Type B pancreatic cell (in vitro differentiated cells): ENCODE measurements around the gene ZNF366. TPM values are rescaled to one million over a fixed set of nuclear protein-coding genes. Genes with fewer than 3 reads are reported as not detected.

Source experiments
- DNase-seq: peaks from one replicate; pipeline ENCODE4 v3.0.0; 2021; ENCODE audit warnings: mixed read lengths; ENCODE audit not compliant: unreplicated experiment; ENCODE audit errors: extremely low spot score
- H3K27ac Mint-ChIP-seq: 2 replicates; pipeline ENCODE4 v1.8.0; 2021; ENCODE audit warnings: mild to moderate bottlenecking, mixed read lengths
- H3K27me3 Mint-ChIP-seq: 2 replicates; pipeline ENCODE4 v1.8.0; 2021; ENCODE audit warnings: mixed read lengths
- H3K36me3 Mint-ChIP-seq: 2 replicates; pipeline ENCODE4 v1.8.0; 2021; ENCODE audit warnings: mixed read lengths
- H3K4me1 Mint-ChIP-seq: one replicate; pipeline ENCODE4 v1.8.0; 2021; ENCODE audit warnings: mixed read lengths; ENCODE audit not compliant: unreplicated experiment
- H3K4me3 Mint-ChIP-seq: 2 replicates; pipeline ENCODE4 v1.8.0; 2021; ENCODE audit warnings: mild to moderate bottlenecking, mixed read lengths
- H3K9me3 Mint-ChIP-seq: 2 replicates; pipeline ENCODE4 v1.8.0; 2021; ENCODE audit warnings: mixed read lengths
- CTCF ChIP-seq: fragments of 200-600 bp; sonication (generic); conservative IDR thresholded peaks from 2 replicates; pipeline ENCODE4 v1.5.0; 2021; ENCODE audit warnings: antibody characterized with exemption, mild to moderate bottlenecking
- total RNA-seq: library from RNA; stranded (reverse); gene quantifications from 2 replicates; pipeline ENCODE4 v1.2.1, GENCODE V29; 2021; ENCODE audit warnings: low replicate concordance

The ZNF366 gene
- total RNA-seq, 1 donor from 2014 or later: not detected

GRCh38 chr5:72472031-72472430 is 35.2 kb downstream of the ZNF366 start:
- TF ChIP-seq CTCF: no peak
- no peak overlapping the region for H3K27ac Mint-ChIP-seq
- H3K27me3 Mint-ChIP-seq: no peaks in the 10 kb centered on the region
- peaks cover 11% of the 10 kb centered on the region for H3K9me3 Mint-ChIP-seq
- H3K36me3 Mint-ChIP-seq: no peaks in the 10 kb centered on the region
- no peak for DNase-seq
- peaks cover 6% of the 10 kb centered on the region for H3K4me1 Mint-ChIP-seq
- no peak overlapping the region for H3K4me3 Mint-ChIP-seq

- Mint-ChIP-seq H3K36me3 (no peaks in the 10 kb centered on the region), H3K9me3 (peaks cover 6% of the 10 kb centered on the region), H3K27me3 (no peaks in the 10 kb centered on the region), H3K4me1 (peaks cover 6% of the 10 kb centered on the region), H3K27ac (no peak overlapping the region), H3K4me3 (no peak overlapping the region)
- TF ChIP-seq CTCF: no peak
- DNase-seq: no peak
These were observed 36.4 kb downstream of the ZNF366 start for GRCh38 chr5:72470826-72471225.

- no peak for DNase-seq
- Mint-ChIP-seq H3K9me3 (peaks cover 2% of the 10 kb centered on the region), H3K4me1 (peaks cover 3% of the 10 kb centered on the region), H3K36me3 (no peaks in the 10 kb centered on the region), H3K27ac (no peak overlapping the region), H3K4me3 (no peak overlapping the region), H3K27me3 (no peaks in the 10 kb centered on the region)
- no peak for TF ChIP-seq CTCF
These were observed 38.6 kb downstream of the ZNF366 start for GRCh38 chr5:72468606-72469005.

GRCh38 chr5:72468024-72468423 is 39.2 kb downstream of the ZNF366 start:
- H3K27me3 Mint-ChIP-seq: no peaks in the 10 kb centered on the region
- H3K27ac Mint-ChIP-seq: no peak overlapping the region
- TF ChIP-seq CTCF: no peak
- no peak for DNase-seq
- H3K36me3 Mint-ChIP-seq: no peaks in the 10 kb centered on the region
- H3K4me3 Mint-ChIP-seq: no peak overlapping the region
- no peaks in the 10 kb centered on the region for H3K9me3 Mint-ChIP-seq
- peaks cover 6% of the 10 kb centered on the region for H3K4me1 Mint-ChIP-seq

- Mint-ChIP-seq H3K9me3 (no peaks in the 10 kb centered on the region), H3K27ac (no peak overlapping the region), H3K4me1 (peaks cover 6% of the 10 kb centered on the region), H3K36me3 (no peaks in the 10 kb centered on the region), H3K4me3 (no peak overlapping the region), H3K27me3 (no peaks in the 10 kb centered on the region)
- no peak for TF ChIP-seq CTCF
- no peak for DNase-seq
These were observed 39.7 kb downstream of the ZNF366 start for GRCh38 chr5:72467461-72467860.
